NOMO-1 treated with DMSO at 0.1 percent for 48 hours (cell line): ENCODE data around the gene SMCR8.
"Not testable (repeated sequence)": the region's sequence is repeated elsewhere in the genome, so short reads cannot be mapped to it uniquely, and the experiment has no call there.

Experiments used
- DNase-seq: peaks from one replicate; lab custom pipeline; 2025; ENCODE audit not compliant: unreplicated experiment; lab: John Stamatoyannopoulos, UW

The SMCR8 gene

GRCh38 chr17:18356624-18357023 lies 41.5 kb downstream of the SMCR8 start:
- peak; percentile 42 for DNase-seq

- DNase-seq, result no peak
Measured at GRCh38 chr17:18360518-18360917, 45.4 kb downstream of the SMCR8 start.

- DNase-seq, result no peak
Measured at GRCh38 chr17:18361837-18362697, 47.0 kb downstream of the SMCR8 start.

GRCh38 chr17:18362698-18363100 lies 47.6 kb downstream of the SMCR8 start:
- DNase-seq, result no peak

GRCh38 chr17:18363101-18364049 lies 48.3 kb downstream of the SMCR8 start, which contains the start of gene SHMT1:
SHMT1 (minus strand) TSS chr17:18363550; CDS start chr17:18355981, 7,569 bp downstream.
- DNase-seq, result peak; percentile 87

GRCh38 chr17:18364166-18364565 lies 49.1 kb downstream of the SMCR8 start:
- no peak for DNase-seq

GRCh38 chr17:18368946-18369345 lies 53.9 kb downstream of the SMCR8 start:
- DNase-seq, result no peak

- DNase-seq, result no peak
Measured at GRCh38 chr17:18370761-18371160, 55.7 kb downstream of the SMCR8 start.

- DNase-seq, result no peak
Measured at GRCh38 chr17:18371455-18371854, 56.4 kb downstream of the SMCR8 start.

GRCh38 chr17:18373181-18373580 lies 58.1 kb downstream of the SMCR8 start:
- not testable (repeated sequence) for DNase-seq

GRCh38 chr17:18374216-18374615 lies 59.1 kb downstream of the SMCR8 start:
- no peak for DNase-seq
